SK-N-SH treated with all-trans-retinoic acid at 6 μM for 48 hours (cell line): ENCODE measurements around the gene MID2.

Experiments
- ARNTL ChIP-seq: fragments of 450-650 bp; formaldehyde crosslinking; IDR thresholded peaks from 2 replicates; pipeline ENCODE4 v1.5.0; 2020; ENCODE audit warnings: low read depth, mild to moderate bottlenecking, moderate library complexity, borderline replicate concordance
- CSDC2 ChIP-seq: fragments of 250-450 bp; sonication (Bioruptor Pico); IDR thresholded peaks from 2 replicates; pipeline ENCODE4 v1.5.0; 2020; ENCODE audit warnings: mild to moderate bottlenecking, moderate library complexity
- CSRNP3 ChIP-seq: fragments of 250-450 bp; sonication (Bioruptor Pico); IDR thresholded peaks from 2 replicates; pipeline ENCODE4 v1.5.1; 2021; ENCODE audit warnings: mild to moderate bottlenecking, moderate library complexity
- GLIS3 ChIP-seq: fragments of 250-450 bp; sonication (Bioruptor Pico); IDR thresholded peaks from 2 replicates; pipeline ENCODE4 v1.5.0; 2020; ENCODE audit warnings: mild to moderate bottlenecking, moderate library complexity
- RARB ChIP-seq: fragments of 250-450 bp; sonication (Bioruptor Pico); IDR thresholded peaks from 2 replicates; pipeline ENCODE4 v1.8.0; 2021; ENCODE audit warnings: mild to moderate bottlenecking, moderate library complexity
- TOX ChIP-seq: fragments of 250-450 bp; sonication (Bioruptor Pico); IDR thresholded peaks from 2 replicates; pipeline ENCODE4 v1.8.0; 2021; ENCODE audit warnings: mild to moderate bottlenecking, moderate library complexity, borderline replicate concordance
- ZFP3 ChIP-seq: fragments of 250-450 bp; sonication (Bioruptor Pico); IDR thresholded peaks from 2 replicates; pipeline ENCODE4 v1.5.0; 2020; ENCODE audit warnings: mild to moderate bottlenecking, moderate library complexity
- ZFP30 ChIP-seq: fragments of 450-650 bp; formaldehyde crosslinking; IDR thresholded peaks from 2 replicates; pipeline ENCODE4 v1.5.0; 2022; ENCODE audit warnings: mild to moderate bottlenecking, moderate library complexity
- ZNF8 ChIP-seq: fragments of 450-650 bp; formaldehyde crosslinking; IDR thresholded peaks from 2 replicates; pipeline ENCODE4 v1.5.0; 2020; ENCODE audit warnings: mild to moderate bottlenecking, moderate library complexity

GRCh38 chrX:107902721-107903120 is 77.1 kb downstream of the MID2 start:
- TF ChIP-seq TOX (CRISPR knock-in tag) (no peak), ZFP3 (CRISPR knock-in tag) (no peak), ZFP30 (no peak), RARB (CRISPR knock-in tag) (no peak), ZNF8 (no peak), ARNTL (CRISPR knock-in tag) (no peak), CSRNP3 (CRISPR knock-in tag) (no peak), CSDC2 (no peak), GLIS3 (no peak)
